Measurements from ENCODE around the gene PKNOX2.

- TF ChIP-seq POLR2A (IDR thresholded peaks at IDR 0.05), result no peak
- no peak for TF ChIP-seq CTCF (IDR thresholded peaks at IDR 0.05)
These were observed 317.0 kb downstream of the PKNOX2 start for GRCh38 chr11:125481531-125481930.
